SH-SY5Y (cell line): ENCODE data around the gene TRMT2A.

Experiments used
- GATA2 ChIP-seq: IDR thresholded peaks from 2 replicates; pipeline ENCODE4 v1.6.1; 2011; ENCODE audit warnings: mild to moderate bottlenecking, low read depth, low read length
- GATA3 ChIP-seq: IDR thresholded peaks from 2 replicates; pipeline ENCODE4 v1.6.1; 2011; ENCODE audit warnings: low read depth, mild to moderate bottlenecking, low read length, moderate library complexity

DNA sequence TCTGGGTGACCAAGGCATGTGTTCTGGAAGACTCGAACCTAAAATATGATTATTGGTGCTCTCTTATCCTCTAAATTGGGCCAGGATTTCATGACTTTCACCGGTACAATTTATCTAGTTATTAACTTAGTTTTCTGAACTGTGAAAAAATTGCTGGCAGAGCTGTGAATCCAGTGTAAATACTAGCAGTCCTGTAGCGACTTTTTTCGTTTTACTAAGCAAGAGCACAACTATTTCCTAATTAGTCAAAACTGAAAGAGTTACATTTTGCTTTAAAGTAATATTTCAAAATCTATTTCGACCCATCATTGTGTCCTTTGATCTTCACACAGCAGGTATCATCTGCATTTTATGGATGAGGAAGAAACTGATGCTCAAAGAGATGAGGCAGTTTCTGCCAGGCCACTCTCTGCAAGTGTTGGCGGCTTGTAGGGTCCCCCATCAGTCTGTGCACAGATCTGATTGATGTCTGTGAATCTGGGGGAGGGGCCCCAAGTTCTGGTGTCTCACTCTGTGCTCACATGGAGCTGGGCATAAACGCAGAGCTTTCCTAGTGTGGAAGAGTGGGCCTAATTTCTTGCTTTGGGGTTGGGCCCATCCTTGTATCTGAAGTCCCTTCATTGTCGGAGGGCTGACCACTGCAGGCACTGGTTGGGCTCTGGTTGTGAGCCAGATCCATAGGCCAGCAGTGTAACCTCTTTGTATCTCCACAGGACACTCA lies 1.4 kb upstream of the TRMT2A start:
- TF ChIP-seq GATA2 = no peak
- TF ChIP-seq GATA3 = no peak
